CD14-positive monocyte (primary cell): Measurements from ENCODE around the gene NDUFB4. TPM values are rescaled to one million over a fixed set of nuclear protein-coding genes. Genes with fewer than 3 reads are reported as not detected.

Source experiments
- DNase-seq, 3 donors: peaks; one replicate each; pipeline ENCODE4 v3.0.0-alpha.2; 2011 to 2022
- H2AFZ ChIP-seq: 2 replicates; pipeline ENCODE4 v1.6.0; 2012; ENCODE audit warnings: mild to moderate bottlenecking, low read depth, low read length, inconsistent platforms; ENCODE audit not compliant: insufficient read depth, poor library complexity, severe bottlenecking
- H3K27ac ChIP-seq, 2 donors: 1 replicate in 1 of 2; 2 replicates in 1 of 2; pipeline ENCODE4 v1.5.1; 2012 to 2013; ENCODE audit warnings: low read length in 2 of 2, control low read depth in 1 of 2, inconsistent platforms in 1 of 2, low read depth in 1 of 2, mild to moderate bottlenecking in 1 of 2
- H3K27me3 ChIP-seq, 2 donors: one replicate each; pipeline versions ENCODE4 v1.6.0 to v1.6.1; 2011 to 2013; ENCODE audit warnings: low read length in 2 of 2; ENCODE audit not compliant: control insufficient read depth in 2 of 2, insufficient read depth in 2 of 2
- H3K36me3 ChIP-seq, 2 donors: replicated peaks in 1 of 2; 1 replicate in 1 of 2; 2 replicates in 1 of 2; pipeline versions ENCODE4 v1.5.1 to v1.6.1; 2012 to 2013; ENCODE audit warnings: low read length in 2 of 2, control low read depth in 1 of 2, inconsistent platforms in 1 of 2, mild to moderate bottlenecking in 1 of 2; ENCODE audit not compliant: insufficient read depth in 2 of 2, control insufficient read depth in 1 of 2
- H3K4me1 ChIP-seq, 2 donors: 1 replicate in 1 of 2; 2 replicates in 1 of 2; pipeline versions ENCODE4 v1.5.1 to v1.6.1; 2012 to 2013; ENCODE audit warnings: low read length in 2 of 2, control low read depth in 1 of 2, inconsistent platforms in 1 of 2, mild to moderate bottlenecking in 1 of 2, moderate library complexity in 1 of 2; ENCODE audit not compliant: insufficient read depth in 2 of 2, control insufficient read depth in 1 of 2
- H3K4me2 ChIP-seq: replicated peaks from 2 replicates; pipeline ENCODE3; 2012; ENCODE audit warnings: low read length, moderate library complexity, mild to moderate bottlenecking; ENCODE audit not compliant: poor library complexity, severe bottlenecking; ENCODE audit errors: extremely low read depth
- H3K4me3 ChIP-seq, 3 experiments: fragments of 200-600 bp in 1 of 3; sonication (generic) in 1 of 3; replicated peaks in 1 of 3; 1 replicate in 2 of 3; 2 replicates in 1 of 3; pipeline ENCODE4 v1.5.1; 2011 to 2013; ENCODE audit warnings: low read length in 3 of 3, mild to moderate bottlenecking in 3 of 3, control low read depth in 2 of 3, low read depth in 2 of 3, inconsistent platforms in 1 of 3, moderate library complexity in 1 of 3
- H3K79me2 ChIP-seq: 2 replicates; pipeline ENCODE4 v1.6.0; 2012; ENCODE audit warnings: mild to moderate bottlenecking, control low read depth, inconsistent platforms, low read length, moderate library complexity; ENCODE audit not compliant: insufficient read depth
- H3K9ac ChIP-seq: 2 replicates; pipeline ENCODE4 v1.6.0; 2017; ENCODE audit warnings: low read length, mild to moderate bottlenecking; ENCODE audit not compliant: insufficient read depth, poor library complexity, severe bottlenecking
- H3K9me3 ChIP-seq, 2 donors: replicated peaks in 1 of 2; 1 replicate in 1 of 2; 2 replicates in 1 of 2; pipeline versions ENCODE4 v1.5.1 to v1.6.1; 2012 to 2013; ENCODE audit warnings: low read length in 2 of 2, control low read depth in 1 of 2; ENCODE audit not compliant: control insufficient read depth in 1 of 2, insufficient read depth in 1 of 2
- H4K20me1 ChIP-seq: 2 replicates; pipeline ENCODE4 v1.6.0; 2012; ENCODE audit warnings: mild to moderate bottlenecking, low read length, control low read depth, moderate library complexity; ENCODE audit not compliant: insufficient read depth
- H3K27ac Mint-ChIP-seq, 7 donors: one replicate each; pipeline ENCODE4 v1.8.0; 2020; ENCODE audit warnings: mild to moderate bottlenecking in 7 of 7, mixed read lengths in 7 of 7, moderate library complexity in 6 of 7, inconsistent platforms in 2 of 7
- H3K27me3 Mint-ChIP-seq, 3 donors: one replicate each; pipeline ENCODE4 v1.8.0; 2021 to 2022; ENCODE audit warnings: low read depth in 3 of 3, mild to moderate bottlenecking in 3 of 3, mixed read lengths in 3 of 3, moderate library complexity in 3 of 3, inconsistent platforms in 1 of 3
- H3K36me3 Mint-ChIP-seq, 2 donors: one replicate each; pipeline ENCODE4 v1.8.0; 2020; ENCODE audit warnings: mixed read lengths in 2 of 2, inconsistent platforms in 1 of 2, mild to moderate bottlenecking in 1 of 2
- H3K4me1 Mint-ChIP-seq: one replicate; pipeline ENCODE4 v1.8.0; 2020; ENCODE audit warnings: mild to moderate bottlenecking, mixed read lengths
- H3K4me3 Mint-ChIP-seq, 2 donors: one replicate each; pipeline ENCODE4 v1.8.0; 2020; ENCODE audit warnings: mild to moderate bottlenecking in 2 of 2, mixed read lengths in 2 of 2, moderate library complexity in 1 of 2
- H3K9me3 Mint-ChIP-seq, 7 donors: one replicate each; pipeline ENCODE4 v1.8.0; 2020 to 2022; ENCODE audit warnings: mixed read lengths in 7 of 7, mild to moderate bottlenecking in 6 of 7, moderate library complexity in 6 of 7, inconsistent platforms in 2 of 7
- intact Hi-C, 2 donors: fragments of 100-400 bp; cut with micrococcal nuclease; formaldehyde crosslinking; loops; one replicate each; pipeline versions ENCODE4 v1.15.0 to v1.15.1; 2023
- polyA plus RNA-seq, 3 donors: library from polyadenylated mRNA; depleted of rRNA in 1 of 3; unstranded in 2 of 3; stranded (reverse) in 1 of 3; fragments of 300-500 nt in 2 of 3; fragments of >200 nt in 1 of 3; fragmentation: Illumina TruSeq in 2 of 3; gene quantifications; 1 replicate in 2 of 3; 2 replicates in 1 of 3; pipeline ENCODE4 v1.2.3, GENCODE V29; 2012 to 2021
- TF ChIP-seq, protein P1 (sequence below): fragments of 200-600 bp; IDR thresholded peaks from one replicate; pipeline ENCODE4 v1.8.0; 2022; ENCODE audit warnings: antibody characterized with exemption, mild to moderate bottlenecking

The NDUFB4 gene
- polyA plus RNA-seq, 3 donors, result 93.7 to 215 (median 173) TPM

DNA sequence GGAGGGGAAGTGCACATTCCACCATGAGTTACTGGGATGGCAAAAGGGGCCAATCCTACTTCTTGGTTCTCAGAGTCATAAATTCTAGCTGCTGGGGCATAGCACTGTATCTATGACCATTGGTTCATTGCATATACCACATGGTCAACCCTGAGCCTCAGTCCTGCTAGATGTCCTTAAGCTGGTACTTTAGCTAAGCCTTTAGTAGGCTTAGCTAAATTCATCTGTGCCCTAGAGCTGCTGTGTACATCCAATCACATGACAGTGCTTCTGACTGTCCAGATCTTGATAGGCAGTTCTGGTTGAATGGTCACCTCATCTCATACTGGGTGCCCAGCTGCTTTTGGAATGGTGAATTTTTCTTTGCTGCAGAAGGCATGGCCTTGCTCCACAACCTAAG lies 8.2 kb downstream of the NDUFB4 start:
- DNase-seq, result no peak
- no peaks in the 10 kb centered on the region for H3K4me1 Mint-ChIP-seq
- Histone ChIP-seq H3K4me3 (no peak overlapping the region), H3K27ac (no peak overlapping the region), H3K9me3 (no peaks in the 10 kb centered on the region), H3K4me1 (no peaks in the 10 kb centered on the region), H3K27me3 (no peaks in the 10 kb centered on the region), H2AFZ (no peak overlapping the region), H4K20me1 (peaks cover 4% of the 10 kb centered on the region), H3K4me2 (no peak overlapping the region), H3K36me3 (peaks cover 32 to 38% of the 10 kb centered on the region in 2 donors), H3K9ac (no peak overlapping the region), H3K79me2 (peaks cover 2% of the 10 kb centered on the region)
- intact Hi-C loops, result no loop called here
- peaks cover 0 to 3% (median 0%) of the 10 kb centered on the region in 3 donors for H3K27me3 Mint-ChIP-seq
- H3K27ac Mint-ChIP-seq, result no peak overlapping the region
- H3K9me3 Mint-ChIP-seq, result no peaks in the 10 kb centered on the region
- H3K4me3 Mint-ChIP-seq, result no peak overlapping the region
- peaks cover 23 to 24% of the 10 kb centered on the region in 2 donors for H3K36me3 Mint-ChIP-seq
- TF ChIP-seq, protein P1, sequence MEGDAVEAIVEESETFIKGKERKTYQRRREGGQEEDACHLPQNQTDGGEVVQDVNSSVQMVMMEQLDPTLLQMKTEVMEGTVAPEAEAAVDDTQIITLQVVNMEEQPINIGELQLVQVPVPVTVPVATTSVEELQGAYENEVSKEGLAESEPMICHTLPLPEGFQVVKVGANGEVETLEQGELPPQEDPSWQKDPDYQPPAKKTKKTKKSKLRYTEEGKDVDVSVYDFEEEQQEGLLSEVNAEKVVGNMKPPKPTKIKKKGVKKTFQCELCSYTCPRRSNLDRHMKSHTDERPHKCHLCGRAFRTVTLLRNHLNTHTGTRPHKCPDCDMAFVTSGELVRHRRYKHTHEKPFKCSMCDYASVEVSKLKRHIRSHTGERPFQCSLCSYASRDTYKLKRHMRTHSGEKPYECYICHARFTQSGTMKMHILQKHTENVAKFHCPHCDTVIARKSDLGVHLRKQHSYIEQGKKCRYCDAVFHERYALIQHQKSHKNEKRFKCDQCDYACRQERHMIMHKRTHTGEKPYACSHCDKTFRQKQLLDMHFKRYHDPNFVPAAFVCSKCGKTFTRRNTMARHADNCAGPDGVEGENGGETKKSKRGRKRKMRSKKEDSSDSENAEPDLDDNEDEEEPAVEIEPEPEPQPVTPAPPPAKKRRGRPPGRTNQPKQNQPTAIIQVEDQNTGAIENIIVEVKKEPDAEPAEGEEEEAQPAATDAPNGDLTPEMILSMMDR, result no peak

- Mint-ChIP-seq H3K27me3 (peaks cover 0 to 3% (median 0%) of the 10 kb centered on the region in 3 donors), H3K27ac (no peak overlapping the region), H3K36me3 (peaks cover 23 to 24% of the 10 kb centered on the region in 2 donors), H3K4me3 (no peak overlapping the region), H3K9me3 (no peaks in the 10 kb centered on the region), H3K4me1 (no peaks in the 10 kb centered on the region)
- no peaks in the 10 kb centered on the region for H3K79me2 ChIP-seq
- H2AFZ ChIP-seq, result no peak overlapping the region
- no peak overlapping the region for H3K27ac ChIP-seq
- H3K4me1 ChIP-seq, result no peaks in the 10 kb centered on the region
- H3K4me3 ChIP-seq, result no peak overlapping the region
- peaks cover 4% of the 10 kb centered on the region for H4K20me1 ChIP-seq
- H3K36me3 ChIP-seq, result peaks cover 29 to 34% of the 10 kb centered on the region in 2 donors
- intact Hi-C loops, result no loop called here
- H3K9me3 ChIP-seq, result no peaks in the 10 kb centered on the region
- no peak overlapping the region for H3K9ac ChIP-seq
- no peaks in the 10 kb centered on the region for H3K27me3 ChIP-seq
- no peak overlapping the region for H3K4me2 ChIP-seq
- no peak for DNase-seq
- TF ChIP-seq, protein P1, result no peak
Observed at GRCh38 chr3:120604784-120605183, 8.6 kb downstream of the NDUFB4 start.
